CD4-positive, alpha-beta T cell (primary cell): Measurements from ENCODE around the gene TMEM63C. TPM values are rescaled to one million over a fixed set of nuclear protein-coding genes. Genes with fewer than 3 reads are reported as not detected.

Experiments used
- ATAC-seq: fragments of 200-7000 bp; cut with Tn5 transposase; one replicate; pipeline ENCODE4 v1.10.0; 2022; ENCODE audit warnings: mild to moderate bottlenecking; ENCODE audit not compliant: poor library complexity
- CTCF ChIA-PET: fragments of 350-600 bp; sonication (Branson Sonifier 250); formaldehyde crosslinking; loops from one replicate; lab custom pipeline; 2021; ENCODE audit warnings: antibody characterized with exemption, inconsistent platforms; lab: Charles Lee
- POLR2A ChIA-PET: fragments of 350-600 bp; sonication (Branson Sonifier 250); formaldehyde crosslinking; loops from one replicate; lab custom pipeline; 2021; ENCODE audit warnings: antibody characterized with exemption, inconsistent platforms; lab: Charles Lee
- DNase-seq, 14 experiments: peaks; one replicate each; pipeline ENCODE4 v3.0.0-alpha.2; 2013 to 2020; ENCODE audit warnings: mixed read lengths in 2 of 14
- H3K27ac ChIP-seq, 2 donors: one replicate each; pipeline versions ENCODE4 v1.5.1 to v1.7.0; 2013; ENCODE audit warnings: low read length in 2 of 2, low read depth in 1 of 2, mild to moderate bottlenecking in 1 of 2
- H3K27me3 ChIP-seq, 2 experiments: 1 replicate in 1 of 2; 2 replicates in 1 of 2; pipeline versions ENCODE4 v1.6.1 to v1.7.0; 2013; ENCODE audit warnings: low read length in 2 of 2, control low read depth in 1 of 2, mild to moderate bottlenecking in 1 of 2, moderate library complexity in 1 of 2; ENCODE audit not compliant: insufficient read depth in 2 of 2, control insufficient read depth in 1 of 2
- H3K36me3 ChIP-seq: one replicate; pipeline ENCODE4 v1.6.1; 2013; ENCODE audit warnings: low read length, control low read depth; ENCODE audit not compliant: insufficient read depth
- H3K4me1 ChIP-seq: one replicate; pipeline ENCODE4 v1.6.1; 2013; ENCODE audit warnings: low read length, control low read depth; ENCODE audit not compliant: insufficient read depth
- H3K4me3 ChIP-seq: one replicate; pipeline ENCODE4 v1.5.1; 2013; ENCODE audit warnings: mild to moderate bottlenecking, low read length, moderate library complexity
- H3K9me3 ChIP-seq, 2 experiments: 1 replicate in 1 of 2; 2 replicates in 1 of 2; pipeline versions ENCODE4 v1.6.1 to v1.7.0; 2013; ENCODE audit warnings: low read length in 2 of 2, mild to moderate bottlenecking in 2 of 2, control low read depth in 1 of 2, moderate library complexity in 1 of 2; ENCODE audit not compliant: control insufficient read depth in 1 of 2, insufficient read depth in 1 of 2
- H3K27ac Mint-ChIP-seq: one replicate; pipeline ENCODE4 v1.8.0; 2020; ENCODE audit warnings: mixed read lengths
- H3K27me3 Mint-ChIP-seq: one replicate; pipeline ENCODE4 v1.8.0; 2021; ENCODE audit warnings: mixed read lengths
- H3K36me3 Mint-ChIP-seq: one replicate; pipeline ENCODE4 v1.8.0; 2021; ENCODE audit warnings: low read depth, mixed read lengths
- H3K4me1 Mint-ChIP-seq: one replicate; pipeline ENCODE4 v1.8.0; 2021; ENCODE audit warnings: low read depth, mixed read lengths
- H3K4me3 Mint-ChIP-seq: one replicate; pipeline ENCODE4 v1.8.0; 2020; ENCODE audit warnings: mild to moderate bottlenecking, mixed read lengths
- H3K9me3 Mint-ChIP-seq: one replicate; pipeline ENCODE4 v1.8.0; 2020; ENCODE audit warnings: mixed read lengths
- CTCF ChIP-seq: fragments of 200-600 bp; IDR thresholded peaks from one replicate; pipeline ENCODE4 v1.8.0; 2022; ENCODE audit warnings: antibody characterized with exemption, mild to moderate bottlenecking
- intact Hi-C, 2 experiments: fragments of 100-400 bp; cut with DNase I in 1 of 2; cut with micrococcal nuclease in 1 of 2; formaldehyde crosslinking; loops; one replicate each; pipeline versions ENCODE4 v1.15.1 to v1.9.0; 2023 to 2025; cut with DNase I, micrococcal nuclease
- total RNA-seq, 174 experiments: library from RNA in 2 of 174; stranded (reverse) in 2 of 174; gene quantifications; one replicate each; pipeline ENCODE4 v1.2.3 and lab custom pipeline; 2021 to 2026

Gene TMEM63C
- total RNA-seq, 2 experiments from 2014 or later = 0.58 to 0.89 TPM

- POLR2A ChIA-PET = no interaction called here
Measured at GRCh38 chr14:77205566-77205965, 24.0 kb downstream of the TMEM63C start.

GRCh38 chr14:77206261-77206824 is 24.7 kb downstream of the TMEM63C start:
- Mint-ChIP-seq H3K4me3 (no peak overlapping the region), H3K36me3 (no peaks in the 10 kb centered on the region), H3K9me3 (no peaks in the 10 kb centered on the region), H3K27me3 (peaks cover 38% of the 10 kb centered on the region), H3K4me1 (no peaks in the 10 kb centered on the region), H3K27ac (no peak overlapping the region)
- CTCF ChIA-PET = no interaction called here
- DNase-seq (no peak), ATAC-seq (no peak)
- intact Hi-C loops = no loop called here
- H3K27ac ChIP-seq = no peak overlapping the region
- no peaks in the 10 kb centered on the region for H3K27me3 ChIP-seq
- no peak overlapping the region for H3K4me3 ChIP-seq
- no peaks in the 10 kb centered on the region for H3K36me3 ChIP-seq
- TF ChIP-seq CTCF = no peak
- peaks cover 0 to 5% of the 10 kb centered on the region in 2 experiments for H3K9me3 ChIP-seq
- H3K4me1 ChIP-seq = no peaks in the 10 kb centered on the region
- POLR2A ChIA-PET = no interaction called here

More at GRCh38 chr14:77205566-77205965, 24.0 kb downstream of the TMEM63C start:
- H3K36me3 ChIP-seq = no peaks in the 10 kb centered on the region
- Mint-ChIP-seq H3K27me3 (peaks cover 42% of the 10 kb centered on the region), H3K36me3 (no peaks in the 10 kb centered on the region), H3K4me3 (no peak overlapping the region), H3K27ac (no peak overlapping the region), H3K4me1 (no peaks in the 10 kb centered on the region), H3K9me3 (no peaks in the 10 kb centered on the region)
- peaks cover 0 to 5% of the 10 kb centered on the region in 2 experiments for H3K9me3 ChIP-seq
- H3K4me3 ChIP-seq = no peak overlapping the region
- intact Hi-C loops = no loop called here
- H3K27ac ChIP-seq = no peak overlapping the region
- DNase-seq = no peak
- no peaks in the 10 kb centered on the region for H3K27me3 ChIP-seq
- no peak for TF ChIP-seq CTCF
- no peaks in the 10 kb centered on the region for H3K4me1 ChIP-seq
- CTCF ChIA-PET = no interaction called here
- no peak for ATAC-seq

- H3K4me3 Mint-ChIP-seq = no peak overlapping the region
- ChIA-PET POLR2A (no interaction called here), CTCF (no interaction called here)
- H3K9me3 Mint-ChIP-seq = no peaks in the 10 kb centered on the region
- Histone ChIP-seq H3K27me3 (no peaks in the 10 kb centered on the region), H3K4me1 (no peaks in the 10 kb centered on the region), H3K9me3 (peaks cover 0 to 5% of the 10 kb centered on the region in 2 experiments), H3K36me3 (no peaks in the 10 kb centered on the region), H3K27ac (no peak overlapping the region), H3K4me3 (no peak overlapping the region)
- H3K27ac Mint-ChIP-seq = no peak overlapping the region
- no peaks in the 10 kb centered on the region for H3K36me3 Mint-ChIP-seq
- no peak for TF ChIP-seq CTCF
- DNase-seq (no peak), ATAC-seq (no peak)
- intact Hi-C loops = no loop called here
- peaks cover 39% of the 10 kb centered on the region for H3K27me3 Mint-ChIP-seq
- H3K4me1 Mint-ChIP-seq = no peaks in the 10 kb centered on the region
Measured at GRCh38 chr14:77206877-77207389, 25.3 kb downstream of the TMEM63C start.
